Measurements from ENCODE around the gene SOX1. TPM values are rescaled to one million over a fixed set of nuclear protein-coding genes. Genes with fewer than 3 reads are reported as not detected.

The SOX1 gene
- polyA plus RNA-seq, 1 donor from 2014 or later: 13.2 TPM

DNA sequence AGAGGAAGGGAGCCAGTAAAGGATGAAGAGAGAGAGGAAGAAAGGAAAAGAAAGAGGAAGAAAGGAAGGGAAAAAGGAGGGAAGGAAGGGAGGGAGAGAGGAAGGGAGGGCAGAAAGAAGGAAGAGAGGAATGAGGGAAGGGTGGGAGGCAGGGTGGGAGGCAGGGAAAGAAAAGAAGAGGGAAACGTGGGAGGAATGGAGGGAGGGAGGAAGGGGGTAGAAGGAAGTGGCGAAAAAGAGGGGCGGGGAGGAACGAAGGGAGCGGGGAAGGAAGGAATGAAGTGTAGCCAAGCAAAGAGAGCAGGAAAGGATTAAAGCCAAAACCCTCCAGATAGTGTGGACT lies 53.1 kb downstream of the SOX1 start:
- Histone ChIP-seq H3K4me2 (ENCODE audit: low read length) (no peak overlapping the region), H3F3A (ENCODE audit: insufficient read depth, low read length, poor library complexity, severe bottlenecking) (no peaks in the 10 kb centered on the region), H2AFZ (ENCODE audit: low read depth, low read length) (no peak overlapping the region), H3K36me3 (ENCODE audit: insufficient read depth, low read length) (no peaks in the 10 kb centered on the region), H3K27ac (ENCODE audit: low read length) (no peak overlapping the region), H3K9me3 (ENCODE audit: low read length) (no peaks in the 10 kb centered on the region), H4K20me1 (ENCODE audit: insufficient read depth) (no peaks in the 10 kb centered on the region), H3K9me2 (ENCODE audit: insufficient read depth, low read length) (no peaks in the 10 kb centered on the region), H3K79me2 (replicated peaks; ENCODE audit: insufficient read depth, low read length) (no peaks in the 10 kb centered on the region), H3K4me3 (ENCODE audit: low read length) (no peak overlapping the region), H3K9ac (ENCODE audit: low read length) (no peak overlapping the region), H3K27me3 (ENCODE audit: insufficient read depth, low read depth, low read length) (no peaks in the 10 kb centered on the region)
- no peak for TF ChIP-seq POLR2AphosphoS5 (IDR thresholded peaks at IDR 0.05)
- no peak for TF ChIP-seq EP300 (conservative IDR thresholded peaks at IDR 0.05; ENCODE audit: poor library complexity, severe bottlenecking)
- TF ChIP-seq, protein P1, sequence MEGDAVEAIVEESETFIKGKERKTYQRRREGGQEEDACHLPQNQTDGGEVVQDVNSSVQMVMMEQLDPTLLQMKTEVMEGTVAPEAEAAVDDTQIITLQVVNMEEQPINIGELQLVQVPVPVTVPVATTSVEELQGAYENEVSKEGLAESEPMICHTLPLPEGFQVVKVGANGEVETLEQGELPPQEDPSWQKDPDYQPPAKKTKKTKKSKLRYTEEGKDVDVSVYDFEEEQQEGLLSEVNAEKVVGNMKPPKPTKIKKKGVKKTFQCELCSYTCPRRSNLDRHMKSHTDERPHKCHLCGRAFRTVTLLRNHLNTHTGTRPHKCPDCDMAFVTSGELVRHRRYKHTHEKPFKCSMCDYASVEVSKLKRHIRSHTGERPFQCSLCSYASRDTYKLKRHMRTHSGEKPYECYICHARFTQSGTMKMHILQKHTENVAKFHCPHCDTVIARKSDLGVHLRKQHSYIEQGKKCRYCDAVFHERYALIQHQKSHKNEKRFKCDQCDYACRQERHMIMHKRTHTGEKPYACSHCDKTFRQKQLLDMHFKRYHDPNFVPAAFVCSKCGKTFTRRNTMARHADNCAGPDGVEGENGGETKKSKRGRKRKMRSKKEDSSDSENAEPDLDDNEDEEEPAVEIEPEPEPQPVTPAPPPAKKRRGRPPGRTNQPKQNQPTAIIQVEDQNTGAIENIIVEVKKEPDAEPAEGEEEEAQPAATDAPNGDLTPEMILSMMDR (IDR thresholded peaks at IDR 0.05; ENCODE audit: poor library complexity, severe bottlenecking): no peak
- no peak for TF ChIP-seq MXI1 (conservative IDR thresholded peaks at IDR 0.05; ENCODE audit: poor library complexity, severe bottlenecking)
- TF ChIP-seq RAD21 (conservative IDR thresholded peaks at IDR 0.05): no peak
- no peak for TF ChIP-seq TAF1 (IDR thresholded peaks at IDR 0.05; ENCODE audit: low read depth)
- TF ChIP-seq SMC3 (conservative IDR thresholded peaks at IDR 0.05; ENCODE audit: poor library complexity): no peak
- no peak for TF ChIP-seq EZH2 (IDR thresholded peaks at IDR 0.05; ENCODE audit: borderline replicate concordance, insufficient read depth, low read length, poor library complexity, severe bottlenecking)
- TF ChIP-seq, protein P2, sequence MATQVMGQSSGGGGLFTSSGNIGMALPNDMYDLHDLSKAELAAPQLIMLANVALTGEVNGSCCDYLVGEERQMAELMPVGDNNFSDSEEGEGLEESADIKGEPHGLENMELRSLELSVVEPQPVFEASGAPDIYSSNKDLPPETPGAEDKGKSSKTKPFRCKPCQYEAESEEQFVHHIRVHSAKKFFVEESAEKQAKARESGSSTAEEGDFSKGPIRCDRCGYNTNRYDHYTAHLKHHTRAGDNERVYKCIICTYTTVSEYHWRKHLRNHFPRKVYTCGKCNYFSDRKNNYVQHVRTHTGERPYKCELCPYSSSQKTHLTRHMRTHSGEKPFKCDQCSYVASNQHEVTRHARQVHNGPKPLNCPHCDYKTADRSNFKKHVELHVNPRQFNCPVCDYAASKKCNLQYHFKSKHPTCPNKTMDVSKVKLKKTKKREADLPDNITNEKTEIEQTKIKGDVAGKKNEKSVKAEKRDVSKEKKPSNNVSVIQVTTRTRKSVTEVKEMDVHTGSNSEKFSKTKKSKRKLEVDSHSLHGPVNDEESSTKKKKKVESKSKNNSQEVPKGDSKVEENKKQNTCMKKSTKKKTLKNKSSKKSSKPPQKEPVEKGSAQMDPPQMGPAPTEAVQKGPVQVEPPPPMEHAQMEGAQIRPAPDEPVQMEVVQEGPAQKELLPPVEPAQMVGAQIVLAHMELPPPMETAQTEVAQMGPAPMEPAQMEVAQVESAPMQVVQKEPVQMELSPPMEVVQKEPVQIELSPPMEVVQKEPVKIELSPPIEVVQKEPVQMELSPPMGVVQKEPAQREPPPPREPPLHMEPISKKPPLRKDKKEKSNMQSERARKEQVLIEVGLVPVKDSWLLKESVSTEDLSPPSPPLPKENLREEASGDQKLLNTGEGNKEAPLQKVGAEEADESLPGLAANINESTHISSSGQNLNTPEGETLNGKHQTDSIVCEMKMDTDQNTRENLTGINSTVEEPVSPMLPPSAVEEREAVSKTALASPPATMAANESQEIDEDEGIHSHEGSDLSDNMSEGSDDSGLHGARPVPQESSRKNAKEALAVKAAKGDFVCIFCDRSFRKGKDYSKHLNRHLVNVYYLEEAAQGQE (IDR thresholded peaks at IDR 0.05; ENCODE audit: borderline replicate concordance): no peak

Small RNAs within 50 kb of the gene (small RNA-seq; reads per million reads assigned to genes)
- gene RF00287: 0 to 0.13 (median 0.08) reads per million in 3 experiments
